HepG2 (cell line): ENCODE data around the gene CMTM8. TPM values are rescaled to one million over a fixed set of nuclear protein-coding genes. Genes with fewer than 3 reads are reported as not detected.
A peak's percentile ranks its signal among the peaks of the same experiment; 100 is the strongest.

ENCODE experiments used
- ARNT ChIP-seq: fragments of 450-650 bp; IDR thresholded peaks from 2 replicates; pipeline ENCODE4 v1.6.1; 2017
- ELF1 ChIP-seq: sonication (generic); formaldehyde crosslinking; IDR thresholded peaks from 2 replicates; pipeline ENCODE4 v1.4.0; 2020; ENCODE audit warnings: missing genetic modification reagents
- FOXC1 ChIP-seq: sonication (generic); formaldehyde crosslinking; IDR thresholded peaks from 2 replicates; pipeline ENCODE4 v1.8.0; 2022; ENCODE audit warnings: mild to moderate bottlenecking, missing genetic modification reagents, borderline replicate concordance
- FUBP1 ChIP-seq: sonication (generic); formaldehyde crosslinking; IDR thresholded peaks from 2 replicates; pipeline ENCODE4 v1.5.1; 2020; ENCODE audit warnings: missing genetic modification reagents, mild to moderate bottlenecking, borderline replicate concordance
- JUN ChIP-seq: sonication (generic); formaldehyde crosslinking; IDR thresholded peaks from 2 replicates; pipeline ENCODE4 v1.4.0; 2020; ENCODE audit warnings: mild to moderate bottlenecking, missing genetic modification reagents
- KDM2A ChIP-seq: sonication (generic); formaldehyde crosslinking; IDR thresholded peaks from 2 replicates; pipeline ENCODE4 v1.4.0; 2020; ENCODE audit warnings: low read depth, missing genetic modification reagents, borderline replicate concordance
- KDM5A ChIP-seq: fragments of 200-600 bp; sonication (generic); IDR thresholded peaks from 2 replicates; pipeline ENCODE4 v1.7.0; 2018; ENCODE audit warnings: antibody characterized with exemption, mild to moderate bottlenecking, low read length, borderline replicate concordance
- NFIC ChIP-seq: IDR thresholded peaks from 2 replicates; pipeline ENCODE4 v1.6.1; 2012; ENCODE audit warnings: mild to moderate bottlenecking, low read length, inconsistent platforms
- NFKB2 ChIP-seq: sonication (generic); formaldehyde crosslinking; IDR thresholded peaks from 2 replicates; pipeline ENCODE4 v1.4.0; 2020; ENCODE audit warnings: missing genetic modification reagents, borderline replicate concordance
- SETDB1 ChIP-seq: sonication (generic); formaldehyde crosslinking; IDR thresholded peaks from 2 replicates; pipeline ENCODE4 v1.5.1; 2020; ENCODE audit warnings: missing genetic modification reagents, mild to moderate bottlenecking, borderline replicate concordance
- SIX1 ChIP-seq: sonication (generic); formaldehyde crosslinking; IDR thresholded peaks from 2 replicates; pipeline ENCODE4 v1.4.0; 2020; ENCODE audit warnings: missing genetic modification reagents, borderline replicate concordance
- SMYD3 ChIP-seq: sonication (generic); formaldehyde crosslinking; IDR thresholded peaks from 2 replicates; pipeline ENCODE4 v1.8.1; 2023; ENCODE audit warnings: mild to moderate bottlenecking, missing genetic modification reagents
- TEAD2 ChIP-seq: sonication (generic); formaldehyde crosslinking; IDR thresholded peaks from 2 replicates; pipeline ENCODE4 v1.9.0; 2021; ENCODE audit warnings: missing genetic modification reagents
- U2AF2 ChIP-seq: fragments of 200-400 bp; formaldehyde crosslinking; IDR thresholded peaks from 2 replicates; pipeline ENCODE4 v1.6.1; 2017; ENCODE audit warnings: low read depth, mild to moderate bottlenecking, low read length
- ZBTB37 ChIP-seq: sonication (generic); formaldehyde crosslinking; IDR thresholded peaks from 2 replicates; pipeline ENCODE4 v1.4.0; 2020; ENCODE audit warnings: mild to moderate bottlenecking, missing genetic modification reagents
- ZKSCAN8 ChIP-seq: IDR thresholded peaks from 2 replicates; pipeline ENCODE4 v1.6.1; 2016; ENCODE audit warnings: borderline replicate concordance, missing genetic modification reagents, missing compliant biosample characterization
- ZMAT3 ChIP-seq: sonication (generic); formaldehyde crosslinking; conservative IDR thresholded peaks from 2 replicates; pipeline ENCODE4 v1.7.0; 2021; ENCODE audit warnings: missing genetic modification reagents
- ZNF292 ChIP-seq: sonication (generic); formaldehyde crosslinking; IDR thresholded peaks from 2 replicates; pipeline ENCODE4 v1.8.1; 2022; ENCODE audit warnings: mild to moderate bottlenecking, low read depth, missing genetic modification reagents, borderline replicate concordance
- ZNF562 ChIP-seq: sonication (generic); formaldehyde crosslinking; IDR thresholded peaks from 2 replicates; pipeline ENCODE4 v1.8.0; 2022; ENCODE audit warnings: missing genetic modification reagents, borderline replicate concordance
- ZNF629 ChIP-seq: sonication (generic); formaldehyde crosslinking; conservative IDR thresholded peaks from 2 replicates; pipeline ENCODE4 v1.5.0; 2020; ENCODE audit warnings: missing genetic modification reagents
- ZNF746 ChIP-seq: sonication (generic); formaldehyde crosslinking; IDR thresholded peaks from 2 replicates; pipeline ENCODE4 v1.8.0; 2022; ENCODE audit warnings: mild to moderate bottlenecking, missing genetic modification reagents
- polyA plus RNA-seq, 8 experiments: library from polyadenylated mRNA; depleted of rRNA in 3 of 8; stranded (reverse) in 7 of 8; unstranded in 1 of 8; fragments of >200 nt; fragmentation: Illumina TruSeq in 4 of 8; extraction: Trizol in 4 of 8; gene quantifications; 2 replicates each; pipeline versions ENCODE4 v1.2.1 to v1.2.3, GENCODE V29; 2011 to 2016; ENCODE audit warnings: low read depth in 4 of 8, missing spikeins in 1 of 8, mixed read lengths in 1 of 8; ENCODE audit not compliant: insufficient read depth in 1 of 8
- total RNA-seq, 5 experiments: library from RNA; depleted of rRNA; stranded (reverse); fragments of >200 nt; fragmentation: Illumina TruSeq; extraction: Trizol; gene quantifications; 2 replicates each; pipeline ENCODE4 v1.2.3, GENCODE V29; 2016; ENCODE audit warnings: low read depth in 1 of 5
- TF ChIP-seq, protein P1 (sequence below): sonication (generic); formaldehyde crosslinking; IDR thresholded peaks from 2 replicates; pipeline ENCODE4 v1.5.0; 2020; ENCODE audit warnings: mild to moderate bottlenecking, missing genetic modification reagents
- TF ChIP-seq, protein P2 (sequence below): IDR thresholded peaks from 2 replicates; pipeline ENCODE4 v1.6.1; 2016

The CMTM8 gene
- total and polyA plus RNA-seq, 2 of the 13 experiments (the other 11 are each of a cell fraction or from before 2014, with no cell fraction given): 8.9 to 15.8 TPM

DNA sequence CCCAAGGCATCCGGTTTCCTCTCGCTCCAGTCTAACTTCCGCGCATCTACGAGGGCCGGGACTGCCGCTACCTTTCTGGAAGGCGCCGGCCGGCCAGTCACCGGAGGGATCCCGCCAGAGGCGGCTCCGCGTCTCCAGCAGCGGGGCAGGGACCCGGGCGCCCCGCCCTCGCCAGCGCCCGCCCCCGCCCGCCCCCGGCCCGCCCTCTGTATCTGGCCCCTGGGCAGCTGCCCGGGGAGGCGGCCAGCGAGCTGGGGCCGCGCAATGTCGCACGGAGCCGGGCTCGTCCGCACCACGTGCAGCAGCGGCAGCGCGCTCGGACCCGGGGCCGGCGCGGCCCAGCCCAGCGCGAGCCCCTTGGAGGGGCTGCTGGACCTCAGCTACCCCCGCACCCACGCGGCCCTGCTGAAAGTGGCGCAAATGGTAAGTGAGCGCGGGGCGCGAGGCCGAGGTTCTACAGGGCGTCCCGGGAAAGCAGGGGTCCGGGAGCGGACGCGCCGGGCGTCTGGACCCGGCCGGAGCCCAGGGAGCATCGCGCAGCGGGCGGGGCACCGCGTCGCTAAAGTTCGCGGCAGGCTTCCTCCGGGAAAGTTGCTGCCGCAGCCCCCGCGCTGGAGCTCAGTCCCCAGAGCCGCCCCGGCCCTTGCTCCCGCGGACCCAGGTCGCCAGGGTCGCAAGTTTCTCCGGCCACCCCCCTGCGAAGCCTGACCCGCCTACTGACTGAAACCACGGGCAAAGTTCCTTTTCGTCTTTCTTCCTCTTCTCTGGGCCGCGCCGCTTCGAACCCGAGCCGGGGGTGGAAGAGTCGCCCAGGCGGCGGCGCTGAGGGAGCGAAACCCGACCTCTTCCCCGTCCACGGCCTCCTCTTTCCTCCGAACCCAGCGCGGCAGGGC lies 153.4 kb downstream of the CMTM8 start, which contains the start of gene CMTM7 (continued):
- TF ChIP-seq, protein P1, sequence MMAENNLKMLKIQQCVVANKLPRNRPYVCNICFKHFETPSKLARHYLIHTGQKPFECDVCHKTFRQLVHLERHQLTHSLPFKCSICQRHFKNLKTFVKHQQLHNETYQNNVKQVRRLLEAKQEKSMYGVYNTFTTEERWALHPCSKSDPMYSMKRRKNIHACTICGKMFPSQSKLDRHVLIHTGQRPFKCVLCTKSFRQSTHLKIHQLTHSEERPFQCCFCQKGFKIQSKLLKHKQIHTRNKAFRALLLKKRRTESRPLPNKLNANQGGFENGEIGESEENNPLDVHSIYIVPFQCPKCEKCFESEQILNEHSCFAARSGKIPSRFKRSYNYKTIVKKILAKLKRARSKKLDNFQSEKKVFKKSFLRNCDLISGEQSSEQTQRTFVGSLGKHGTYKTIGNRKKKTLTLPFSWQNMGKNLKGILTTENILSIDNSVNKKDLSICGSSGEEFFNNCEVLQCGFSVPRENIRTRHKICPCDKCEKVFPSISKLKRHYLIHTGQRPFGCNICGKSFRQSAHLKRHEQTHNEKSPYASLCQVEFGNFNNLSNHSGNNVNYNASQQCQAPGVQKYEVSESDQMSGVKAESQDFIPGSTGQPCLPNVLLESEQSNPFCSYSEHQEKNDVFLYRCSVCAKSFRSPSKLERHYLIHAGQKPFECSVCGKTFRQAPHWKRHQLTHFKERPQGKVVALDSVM (CRISPR knock-in tag): peak; percentile 29; the same call in 1 of the 2 replicates
- no peak for TF ChIP-seq ELF1 (CRISPR knock-in tag)
- TF ChIP-seq ZKSCAN8 (CRISPR knock-in tag): no peak
- TF ChIP-seq SIX1: no peak
- no peak for TF ChIP-seq TEAD2 (CRISPR knock-in tag)
- TF ChIP-seq FUBP1 (CRISPR knock-in tag): no peak
- TF ChIP-seq KDM2A (CRISPR knock-in tag): peak; percentile 7; the same call in 1 of the 2 replicates
- no peak for TF ChIP-seq KDM5A
- TF ChIP-seq, protein P2, sequence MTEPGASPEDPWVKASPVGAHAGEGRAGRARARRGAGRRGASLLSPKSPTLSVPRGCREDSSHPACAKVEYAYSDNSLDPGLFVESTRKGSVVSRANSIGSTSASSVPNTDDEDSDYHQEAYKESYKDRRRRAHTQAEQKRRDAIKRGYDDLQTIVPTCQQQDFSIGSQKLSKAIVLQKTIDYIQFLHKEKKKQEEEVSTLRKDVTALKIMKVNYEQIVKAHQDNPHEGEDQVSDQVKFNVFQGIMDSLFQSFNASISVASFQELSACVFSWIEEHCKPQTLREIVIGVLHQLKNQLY: no peak
- TF ChIP-seq U2AF2: 0 out of 2 replicates have a peak, but pooled peaks have one; percentile 17
- 0 out of 2 replicates have a peak, but pooled peaks have one; percentile 55 for TF ChIP-seq ZNF746 (CRISPR knock-in tag)
- TF ChIP-seq SETDB1 (CRISPR knock-in tag): no peak
- no peak for TF ChIP-seq SMYD3 (CRISPR knock-in tag)
- TF ChIP-seq ARNT: no peak
- TF ChIP-seq ZNF292 (CRISPR knock-in tag): peak; percentile 42; the same call in 1 of the 2 replicates
- TF ChIP-seq ZNF562 (CRISPR knock-in tag): 0 out of 2 replicates have a peak, but pooled peaks have one; percentile 44
- TF ChIP-seq NFIC: no peak
- peak; percentile 77; the same call in 1 of the 2 replicates for TF ChIP-seq FOXC1 (CRISPR knock-in tag)
- peak; percentile 83 for TF ChIP-seq ZMAT3 (CRISPR knock-in tag)
- no peak for TF ChIP-seq ZNF629 (CRISPR knock-in tag)
- TF ChIP-seq NFKB2 (CRISPR knock-in tag): peak; percentile 13; the same call in 1 of the 2 replicates
- no peak for TF ChIP-seq JUN
- TF ChIP-seq ZBTB37 (CRISPR knock-in tag): no peak
